Activated T-cell treated with anti-CD3 and anti-CD28 coated beads, Interleukin-2, amount 50 U/mL, for 1 hour (primary cell): ENCODE measurements around the gene RECQL.

Experiments
- DNase-seq: peaks from one replicate; pipeline ENCODE4 v3.0.0-alpha.2; 2020

RECQL gene, protein sequence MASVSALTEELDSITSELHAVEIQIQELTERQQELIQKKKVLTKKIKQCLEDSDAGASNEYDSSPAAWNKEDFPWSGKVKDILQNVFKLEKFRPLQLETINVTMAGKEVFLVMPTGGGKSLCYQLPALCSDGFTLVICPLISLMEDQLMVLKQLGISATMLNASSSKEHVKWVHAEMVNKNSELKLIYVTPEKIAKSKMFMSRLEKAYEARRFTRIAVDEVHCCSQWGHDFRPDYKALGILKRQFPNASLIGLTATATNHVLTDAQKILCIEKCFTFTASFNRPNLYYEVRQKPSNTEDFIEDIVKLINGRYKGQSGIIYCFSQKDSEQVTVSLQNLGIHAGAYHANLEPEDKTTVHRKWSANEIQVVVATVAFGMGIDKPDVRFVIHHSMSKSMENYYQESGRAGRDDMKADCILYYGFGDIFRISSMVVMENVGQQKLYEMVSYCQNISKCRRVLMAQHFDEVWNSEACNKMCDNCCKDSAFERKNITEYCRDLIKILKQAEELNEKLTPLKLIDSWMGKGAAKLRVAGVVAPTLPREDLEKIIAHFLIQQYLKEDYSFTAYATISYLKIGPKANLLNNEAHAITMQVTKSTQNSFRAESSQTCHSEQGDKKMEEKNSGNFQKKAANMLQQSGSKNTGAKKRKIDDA

DNA sequence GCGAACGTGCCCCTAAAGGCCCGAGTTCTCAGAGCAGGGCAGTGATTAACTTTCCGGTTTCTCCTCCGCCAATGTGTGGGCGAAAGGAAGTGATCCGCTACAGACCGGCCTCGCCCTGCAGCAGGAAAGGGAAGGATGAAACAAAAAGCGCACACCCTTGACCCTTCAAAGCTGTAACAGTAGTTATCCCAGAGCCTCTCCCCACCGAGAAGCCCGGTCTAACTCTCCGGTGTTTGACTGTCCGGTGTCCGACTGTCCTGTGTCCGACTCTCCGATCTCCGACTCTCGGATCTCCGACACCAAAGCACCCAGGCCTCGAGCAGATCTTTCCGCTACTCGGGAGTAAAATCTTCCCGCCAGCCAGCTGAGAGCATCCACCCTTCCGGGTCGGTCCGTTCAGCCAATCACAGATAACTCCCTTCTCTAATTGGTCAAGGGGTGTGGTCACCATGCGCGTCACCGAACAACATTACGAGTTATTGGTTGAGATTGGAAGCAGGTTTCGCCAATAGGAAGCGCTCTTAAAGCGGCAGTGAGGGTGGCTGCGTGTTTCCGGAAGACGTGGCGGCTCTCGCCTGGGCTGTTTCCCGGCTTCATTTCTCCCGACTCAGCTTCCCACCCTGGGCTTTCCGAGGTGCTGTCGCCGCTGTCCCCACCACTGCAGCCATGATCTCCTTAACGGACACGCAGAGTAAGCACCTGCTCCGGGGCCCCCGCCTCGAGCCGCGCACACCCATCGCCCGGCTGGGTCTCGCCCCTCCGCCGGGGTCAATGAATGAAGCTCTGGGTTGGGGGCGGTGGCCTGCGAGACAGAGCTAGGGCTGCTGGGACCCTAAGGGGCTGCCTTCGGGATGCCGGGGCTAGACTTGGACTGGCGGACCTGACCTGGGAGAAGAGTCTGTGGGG is at the start of gene RECQL, which contains the start of gene GOLT1B:
RECQL (minus strand) TSS at position 378 of the 906 bp plus-strand sequence. CDS start 2,065 bp downstream, outside the sequence.
GOLT1B (plus strand) TSS at position 532 of the 906 bp plus-strand sequence; CDS start at position 667, 135 bp downstream.
- peak; percentile 79 for DNase-seq

DNA sequence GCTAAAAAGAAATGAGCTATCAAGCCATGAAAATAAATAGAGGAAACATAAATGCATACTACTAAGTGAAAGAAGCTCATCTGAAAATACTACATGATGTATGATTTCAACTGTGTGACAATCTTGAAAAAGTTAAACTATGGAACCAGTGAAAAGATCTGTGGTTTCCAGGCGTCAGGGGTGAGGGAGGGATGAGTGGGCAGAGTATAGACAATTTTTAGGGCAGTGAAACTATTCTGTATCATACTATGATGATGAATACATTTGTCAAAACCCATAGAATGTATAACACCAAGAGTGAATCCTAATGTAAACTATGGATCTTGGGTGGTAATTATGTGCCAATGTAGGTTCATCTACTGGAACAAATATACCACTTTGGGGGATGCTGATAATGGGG is 46.0 kb upstream of the RECQL start:
- no peak for DNase-seq

DNA sequence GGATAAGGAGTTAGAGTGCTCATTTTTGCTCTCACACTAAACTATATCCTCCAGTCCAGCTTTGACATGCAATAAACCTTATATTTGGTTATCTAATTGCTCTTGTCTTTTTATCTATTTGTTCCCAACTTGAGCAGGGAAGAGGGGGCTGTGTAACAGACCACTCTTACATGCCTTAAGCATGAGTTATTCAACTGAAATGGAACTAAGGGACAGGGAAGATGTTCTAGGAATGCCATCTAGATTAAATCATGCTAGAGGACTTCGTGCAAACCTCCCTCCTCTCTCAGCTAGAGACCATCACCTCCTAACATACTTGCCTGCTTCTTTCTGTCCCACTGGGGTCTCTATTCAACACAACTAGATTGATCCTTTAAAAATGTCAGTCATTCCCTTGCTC is 45.3 kb upstream of the RECQL start:
- no peak for DNase-seq

DNA sequence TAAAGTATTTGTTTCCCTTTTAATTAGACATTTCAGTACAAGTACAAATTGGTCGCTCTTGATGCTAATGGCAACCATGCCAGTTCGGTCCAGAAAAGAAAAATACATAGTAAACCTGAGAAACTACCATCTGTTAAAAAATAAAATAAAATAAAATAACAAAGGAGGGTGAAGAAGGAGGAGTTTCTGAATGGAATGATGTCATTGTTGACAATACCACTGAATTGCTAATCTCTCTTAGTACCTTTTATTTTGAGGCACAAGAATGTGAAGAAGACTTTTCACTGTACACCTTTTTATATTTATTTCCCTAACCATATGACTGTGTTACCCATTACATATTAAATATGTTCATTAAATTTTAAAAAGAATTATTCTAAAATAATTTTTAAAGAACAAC is 44.1 kb upstream of the RECQL start:
- no peak for DNase-seq

DNA sequence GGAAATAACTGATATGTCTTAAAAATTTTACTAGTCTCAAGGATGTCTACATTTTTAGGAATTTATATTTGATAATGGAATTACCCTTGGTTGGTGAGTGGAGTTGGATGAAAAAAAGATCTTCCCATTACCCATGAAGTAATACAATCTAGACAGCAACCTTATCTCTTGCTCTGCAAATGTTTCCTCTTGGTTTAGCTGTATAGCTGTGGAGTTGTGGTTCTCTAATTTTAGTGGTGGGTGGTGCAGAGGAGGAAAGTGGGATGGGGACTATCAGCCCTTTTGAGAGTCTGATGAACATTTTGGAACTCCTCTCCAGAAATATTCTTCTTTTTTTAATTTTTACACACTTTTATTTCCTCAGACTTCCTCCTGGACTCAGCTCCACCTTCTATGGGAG is 41.7 kb upstream of the RECQL start:
- no peak for DNase-seq

DNA sequence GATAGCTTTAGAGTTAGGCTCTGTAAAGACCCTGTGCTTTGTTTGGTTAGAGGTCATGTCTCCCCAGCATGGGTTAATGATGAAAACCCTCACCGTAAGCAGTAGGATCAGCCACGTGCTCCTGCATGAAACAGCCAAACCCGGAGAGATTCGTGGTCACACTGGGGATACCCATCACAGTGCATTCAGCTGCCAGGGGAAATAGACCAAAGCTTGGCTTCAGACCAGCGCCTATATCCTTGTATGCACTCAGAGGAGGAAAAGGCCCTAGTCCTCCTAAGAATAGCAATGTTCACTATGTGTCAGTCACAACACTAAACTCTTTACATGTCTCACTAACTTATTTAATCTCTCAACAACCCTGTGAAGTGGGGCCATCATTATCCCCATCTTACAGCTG is 41.0 kb upstream of the RECQL start:
- no peak for DNase-seq

DNA sequence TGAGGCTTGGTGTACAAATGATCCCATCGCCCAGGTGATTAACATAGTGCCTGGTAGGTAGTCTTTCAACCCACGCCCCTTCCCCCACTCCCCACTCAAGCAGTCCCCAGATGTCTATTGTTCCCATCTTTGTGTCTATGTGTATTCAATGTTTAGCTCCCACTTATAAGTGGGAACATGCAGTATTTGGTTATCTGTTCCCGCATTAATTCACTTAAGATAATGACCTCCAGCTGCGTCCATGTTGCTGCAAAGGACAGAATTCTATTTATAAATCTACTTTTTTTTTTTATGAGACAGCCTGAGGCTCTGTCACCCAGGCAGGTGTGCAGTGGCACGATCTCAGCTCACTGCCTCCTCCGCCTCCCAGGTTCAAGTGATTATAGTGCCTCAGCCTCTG is 40.3 kb upstream of the RECQL start:
- no peak for DNase-seq

DNA sequence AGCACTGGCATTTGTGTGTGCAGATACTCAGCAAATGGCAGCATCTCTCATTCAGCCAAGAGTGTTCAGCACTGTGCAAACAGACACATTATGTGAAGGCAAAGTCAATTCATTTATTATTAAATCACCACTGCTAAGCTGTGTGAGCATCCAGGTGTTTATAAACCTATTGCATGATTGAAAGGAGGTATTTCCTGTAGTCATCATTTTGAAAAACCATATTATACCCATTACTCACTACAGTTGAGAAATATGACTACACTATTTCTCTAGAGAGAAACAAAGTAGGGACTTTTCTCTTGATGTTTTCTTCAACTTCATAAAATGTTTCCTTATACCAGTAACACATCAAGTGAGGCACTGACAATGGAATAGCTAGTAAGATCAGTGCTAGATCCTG is 38.4 kb upstream of the RECQL start:
- no peak for DNase-seq

DNA sequence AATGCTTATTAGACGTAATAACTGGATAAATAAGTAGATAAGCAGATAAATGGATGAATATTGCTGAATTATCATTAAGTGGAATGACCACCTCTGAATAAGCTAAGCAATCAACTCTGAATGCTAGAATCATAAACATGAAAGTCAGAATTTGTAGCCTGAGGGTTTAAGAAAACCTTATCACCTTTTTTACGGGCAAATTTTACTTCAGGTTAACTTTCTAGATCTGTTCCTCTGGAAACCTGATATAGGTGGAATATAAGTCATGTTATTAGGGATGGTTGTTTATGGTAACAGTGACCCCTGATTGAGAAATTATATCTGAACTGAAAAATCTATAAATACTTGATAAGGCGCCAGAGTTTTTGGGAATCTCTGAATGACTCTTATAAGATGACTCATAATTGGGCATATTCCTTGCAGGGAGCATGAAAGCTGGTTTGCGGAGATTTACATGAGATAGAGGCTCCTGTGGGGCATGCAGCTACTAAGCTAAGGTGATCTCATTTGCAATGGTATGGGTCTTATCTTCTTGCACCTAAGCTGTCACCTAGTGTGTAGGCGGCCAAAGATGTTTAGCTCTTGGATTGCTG is 36.7 kb upstream of the RECQL start:
- no peak for DNase-seq

DNA sequence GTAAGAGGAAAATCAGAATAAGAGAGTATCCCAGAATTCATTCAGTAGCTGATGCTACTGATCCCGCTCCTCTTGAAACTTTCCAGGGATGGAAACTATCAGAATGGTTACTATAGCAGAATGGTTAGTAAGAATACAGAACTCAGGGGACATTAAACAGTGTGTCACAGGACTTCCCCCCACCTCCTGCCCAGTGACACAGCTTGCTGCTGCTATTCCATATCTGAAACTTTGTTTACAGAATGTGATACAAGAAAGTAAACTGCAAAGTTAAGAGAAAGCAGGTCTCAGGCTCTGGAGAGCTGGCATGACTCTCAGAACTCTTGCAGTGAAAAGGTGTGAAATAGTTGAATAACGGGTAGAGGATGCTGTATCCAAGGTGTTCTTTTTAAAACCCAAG is 28.0 kb upstream of the RECQL start:
- DNase-seq, result no peak

DNA sequence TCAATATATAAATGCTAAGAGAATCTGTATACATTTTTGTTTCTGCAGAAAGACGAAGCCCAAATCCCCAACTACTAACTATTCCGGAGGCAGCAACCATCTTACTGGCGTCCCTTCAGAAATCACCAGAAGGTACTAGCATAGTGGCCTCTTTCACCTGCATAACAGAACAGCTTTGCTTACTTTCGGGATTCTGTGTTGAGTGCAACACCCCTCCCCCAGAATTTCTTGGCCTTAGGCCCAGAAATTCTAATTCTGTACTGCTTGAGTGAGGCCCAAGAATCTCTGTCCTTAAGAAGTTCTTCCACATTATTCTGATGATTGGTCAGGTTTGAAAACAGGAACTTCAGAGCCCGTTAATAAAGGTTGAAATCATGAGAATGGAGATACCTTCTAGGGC is 27.5 kb upstream of the RECQL start:
- no peak for DNase-seq

DNA sequence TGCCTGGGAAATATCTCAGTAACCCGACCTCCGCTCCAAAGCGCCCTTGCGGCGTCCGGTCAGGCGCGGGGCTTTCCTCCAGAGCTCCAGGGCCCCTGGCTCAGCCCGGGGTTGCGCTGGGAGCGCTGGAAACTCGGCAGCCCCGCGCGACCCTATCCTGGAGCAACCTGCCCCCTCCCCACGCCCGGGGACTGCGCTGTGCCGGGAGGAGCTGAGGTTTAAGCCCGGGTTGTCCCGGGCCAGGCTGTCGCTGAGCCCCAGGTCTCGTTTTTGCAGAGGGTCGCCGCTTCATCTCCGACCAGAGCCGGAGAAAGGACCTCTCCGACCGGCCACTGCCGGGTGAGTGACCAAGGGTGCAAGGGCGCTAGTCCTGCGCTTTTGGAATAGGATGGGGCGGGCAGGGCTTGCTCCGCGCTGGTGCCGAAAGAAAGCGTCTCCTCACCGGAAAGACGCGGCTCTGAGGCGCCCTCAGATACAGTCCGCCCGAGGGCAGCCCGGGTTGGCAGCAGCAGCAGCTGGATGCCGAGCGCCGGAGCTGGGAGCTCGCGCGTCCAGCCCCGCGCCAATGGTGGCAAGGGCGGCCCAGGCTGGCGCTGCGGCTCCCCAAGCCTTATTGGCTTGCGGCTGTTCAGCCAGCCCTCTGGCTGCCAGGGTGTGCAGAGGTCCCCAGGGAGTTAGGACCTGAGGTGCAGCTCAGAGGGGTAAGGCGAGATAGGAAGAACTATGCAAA is 26.2 kb upstream of the RECQL start:
- DNase-seq, result peak; percentile 68

DNA sequence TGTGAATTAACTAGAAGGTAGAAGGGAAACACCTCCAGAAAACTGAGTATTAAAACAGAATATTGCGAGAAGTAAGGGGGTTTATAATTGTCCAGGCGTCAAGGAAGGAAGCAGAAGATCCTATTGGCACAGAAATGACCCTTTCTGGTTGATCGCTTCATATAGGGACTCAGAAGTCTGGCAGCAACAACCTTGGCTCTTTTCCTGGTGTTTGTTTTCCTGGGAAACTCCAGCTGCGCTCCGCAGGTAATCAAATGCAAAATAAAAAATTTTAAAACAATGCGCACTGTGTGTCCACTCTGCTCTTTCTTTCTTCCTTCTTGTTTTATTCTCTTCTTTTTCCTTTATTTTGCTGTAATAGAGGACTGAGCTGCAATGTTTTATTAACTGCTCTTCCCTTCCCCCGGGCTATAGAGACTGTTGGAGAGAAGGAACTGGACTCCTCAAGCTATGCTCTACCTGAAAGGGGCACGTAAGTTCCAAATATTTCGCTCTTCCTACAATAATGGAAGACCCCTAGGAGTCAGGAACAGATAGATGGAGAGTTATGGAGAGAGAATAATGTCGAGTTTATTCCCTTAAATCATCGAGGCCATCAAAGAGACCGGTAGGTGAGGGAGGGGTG is 25.4 kb upstream of the RECQL start:
- DNase-seq, result no peak

DNA sequence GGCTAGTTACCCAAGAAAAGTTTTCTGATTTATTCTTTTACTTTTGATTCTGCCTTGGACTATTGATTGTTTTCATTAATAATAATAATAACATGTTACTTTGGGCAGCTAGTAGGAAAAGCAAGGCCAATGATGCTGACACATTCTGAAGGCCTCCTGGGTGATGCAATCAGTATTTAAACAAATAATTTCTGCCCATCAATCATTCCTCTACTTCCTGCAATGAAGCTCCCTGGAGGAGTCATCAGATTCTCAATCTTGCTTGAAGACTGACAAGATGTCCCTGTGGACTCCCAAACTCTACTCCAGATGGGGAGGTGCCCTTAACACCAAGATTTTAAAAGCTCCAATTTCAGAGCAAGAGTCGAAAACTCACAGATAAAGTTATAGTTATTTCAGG is 24.6 kb upstream of the RECQL start, which contains the start of gene SPX:
SPX (plus strand) TSS at position 244 of the 400 bp plus-strand sequence. CDS start 177 bp downstream, outside the sequence.
- DNase-seq, result no peak

DNA sequence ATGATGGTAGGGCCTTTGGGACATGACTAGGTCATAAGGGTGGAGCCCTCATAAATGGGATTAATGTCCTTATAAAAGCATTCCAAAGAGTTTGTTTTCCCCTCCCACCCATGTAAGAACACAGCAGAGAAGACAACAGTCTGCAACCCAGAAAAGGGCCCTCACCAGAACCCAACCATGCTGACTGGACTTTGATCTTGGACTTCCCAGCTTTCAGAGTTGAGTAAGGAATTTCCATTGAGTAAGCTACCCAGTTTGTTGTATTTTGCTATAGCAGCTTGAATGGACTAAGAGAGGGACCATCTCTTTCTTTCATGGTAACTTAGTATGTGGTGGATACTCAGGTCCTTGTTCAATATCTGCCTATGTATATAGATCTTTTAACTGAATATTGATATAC is 21.7 kb upstream of the RECQL start:
- no peak for DNase-seq

DNA sequence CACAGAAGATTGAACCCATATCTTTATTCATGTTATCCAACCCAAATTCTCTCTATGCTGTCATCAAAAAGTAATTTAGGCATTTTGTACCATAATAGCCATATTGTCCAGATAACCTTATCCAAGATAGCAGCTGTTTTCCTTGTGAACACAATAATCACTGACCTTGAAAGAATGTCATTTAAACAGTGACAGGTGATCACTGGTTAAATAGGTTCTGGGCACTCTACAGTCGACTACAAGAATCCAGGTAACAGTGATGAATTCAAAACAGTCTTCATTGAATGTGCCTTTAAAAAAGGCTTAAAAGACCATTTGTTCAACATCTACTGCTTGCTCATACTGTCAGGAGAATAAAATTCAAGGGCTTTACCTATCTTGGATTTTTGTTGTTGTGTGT is 20.1 kb upstream of the RECQL start:
- no peak for DNase-seq

DNA sequence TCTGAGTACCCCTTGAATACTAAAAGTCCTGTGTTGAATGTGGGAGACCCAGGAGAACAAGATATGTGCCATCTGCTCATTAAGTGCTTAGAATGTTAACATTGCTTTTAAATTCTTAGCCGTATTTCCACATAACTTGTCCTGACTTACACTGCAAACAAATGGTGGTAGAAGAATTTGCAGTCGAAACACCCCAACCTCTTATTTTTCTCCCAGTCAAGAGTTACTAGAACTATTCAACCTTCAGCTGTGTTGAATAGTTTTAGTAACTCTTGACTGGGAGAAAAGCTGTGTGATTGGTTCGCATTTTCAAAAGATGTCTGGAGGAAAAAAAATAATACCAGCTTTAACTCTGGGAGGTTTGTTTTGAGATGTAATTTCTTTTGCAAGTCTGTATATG is 17.0 kb upstream of the RECQL start:
- DNase-seq, result no peak

DNA sequence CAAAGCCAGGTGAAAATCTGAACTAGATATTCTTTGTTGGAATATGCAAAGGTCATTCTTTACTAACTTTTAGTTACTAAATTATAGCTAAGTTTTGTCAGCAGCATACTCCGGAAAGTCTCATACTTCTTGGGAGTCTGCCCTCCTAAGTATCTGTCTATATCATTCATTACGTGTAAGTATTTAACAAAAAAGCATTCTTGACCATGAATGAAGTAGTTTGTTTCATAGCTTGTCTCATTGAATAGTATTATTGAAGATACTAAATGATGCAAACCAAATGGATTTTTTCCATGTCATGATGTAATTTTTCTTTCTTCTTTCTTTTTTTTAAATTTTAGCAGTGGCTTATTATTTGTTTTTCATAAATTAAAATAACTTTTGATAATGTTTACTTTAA is 14.8 kb upstream of the RECQL start:
- no peak for DNase-seq

DNA sequence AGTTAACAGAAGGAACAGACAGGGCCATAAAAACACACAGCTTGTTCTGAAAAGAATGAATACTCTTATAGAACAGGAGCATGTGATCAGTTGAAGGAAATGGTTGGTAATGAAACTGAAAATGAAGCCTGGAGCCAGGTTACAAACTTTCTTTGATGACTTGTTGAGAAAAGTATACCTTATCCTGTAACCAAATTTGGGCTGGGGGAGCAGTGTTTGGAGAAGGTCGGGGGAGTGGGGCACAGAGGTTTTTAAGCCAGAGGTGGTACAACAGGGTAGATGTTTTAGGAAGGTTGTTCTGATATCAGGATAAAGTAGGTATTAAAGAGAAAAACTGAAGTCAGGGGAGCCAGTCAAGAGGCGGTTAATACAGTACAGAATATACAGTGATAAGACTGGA is 8.3 kb upstream of the RECQL start:
- no peak for DNase-seq

DNA sequence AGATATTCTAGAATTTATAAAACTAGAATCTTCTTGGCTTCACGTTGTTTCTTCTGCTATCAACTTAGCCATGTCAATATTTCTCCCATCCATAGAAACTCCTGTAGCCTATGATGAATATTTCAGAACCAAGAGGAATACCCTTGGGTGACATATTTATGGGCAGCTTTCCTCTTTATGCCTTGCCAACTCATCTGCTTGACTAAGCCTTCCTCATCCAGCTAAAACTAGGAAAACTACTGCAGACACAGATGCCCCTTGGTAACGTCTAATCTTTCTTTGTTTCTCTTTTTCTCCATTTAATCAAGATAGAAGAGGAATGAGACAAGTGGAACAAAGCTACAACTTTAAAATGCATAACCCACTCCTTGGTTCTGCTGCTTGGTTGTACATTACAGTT is 6.4 kb upstream of the RECQL start:
- DNase-seq, result no peak

DNA sequence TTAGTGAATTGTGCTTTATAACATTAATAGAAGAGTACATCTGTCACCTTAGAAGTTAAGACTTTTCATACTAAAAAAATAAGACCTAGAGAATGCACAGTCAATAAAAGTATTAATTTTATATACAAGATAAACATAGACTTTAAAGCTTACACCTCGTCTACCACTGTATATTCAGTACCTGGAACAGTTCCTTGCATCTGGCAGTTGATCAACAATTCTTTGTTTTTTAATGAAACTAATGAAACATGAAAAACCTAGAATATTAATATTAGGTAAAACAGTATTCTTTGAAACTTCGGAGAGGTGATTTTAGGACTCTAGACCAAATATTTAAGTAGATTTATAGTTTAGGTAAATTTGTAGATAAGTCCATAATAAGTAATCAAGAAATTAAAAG is 4.5 kb upstream of the RECQL start:
- DNase-seq, result no peak

DNA sequence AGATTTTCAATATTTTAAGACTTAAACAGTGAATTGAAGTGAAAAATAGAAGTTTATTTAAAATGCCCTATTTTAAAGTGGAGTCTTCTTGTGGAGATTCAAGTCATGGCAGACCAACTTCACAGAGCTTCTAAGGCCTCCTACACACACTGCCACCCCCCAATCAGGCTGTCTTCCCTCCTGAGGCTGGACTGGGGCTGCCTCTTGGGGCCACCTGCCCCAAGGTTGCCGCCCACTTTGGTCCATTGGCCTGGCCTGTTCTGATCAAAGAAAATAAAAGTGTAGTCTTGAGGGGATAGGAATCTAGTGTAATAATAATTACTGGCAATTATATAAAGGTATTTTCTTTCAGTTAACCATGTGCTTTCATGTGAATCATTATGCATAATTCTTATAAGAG is 1.4 kb upstream of the RECQL start:
- no peak for DNase-seq
